ENCODE results near the gene LILRB4. TPM values are rescaled to one million over a fixed set of nuclear protein-coding genes. Genes with fewer than 3 reads are reported as not detected.
A peak's percentile ranks its signal among the peaks of the same experiment; 100 is the strongest.
"Not testable (repeated sequence)": the region's sequence is repeated elsewhere in the genome, so short reads cannot be mapped to it uniquely, and the experiment has no call there.

The LILRB4 gene
- total and polyA plus RNA-seq, 9 of the 15 experiments (the other 6 are each of a cell fraction or from before 2014, with no cell fraction given) = not detected

DNA sequence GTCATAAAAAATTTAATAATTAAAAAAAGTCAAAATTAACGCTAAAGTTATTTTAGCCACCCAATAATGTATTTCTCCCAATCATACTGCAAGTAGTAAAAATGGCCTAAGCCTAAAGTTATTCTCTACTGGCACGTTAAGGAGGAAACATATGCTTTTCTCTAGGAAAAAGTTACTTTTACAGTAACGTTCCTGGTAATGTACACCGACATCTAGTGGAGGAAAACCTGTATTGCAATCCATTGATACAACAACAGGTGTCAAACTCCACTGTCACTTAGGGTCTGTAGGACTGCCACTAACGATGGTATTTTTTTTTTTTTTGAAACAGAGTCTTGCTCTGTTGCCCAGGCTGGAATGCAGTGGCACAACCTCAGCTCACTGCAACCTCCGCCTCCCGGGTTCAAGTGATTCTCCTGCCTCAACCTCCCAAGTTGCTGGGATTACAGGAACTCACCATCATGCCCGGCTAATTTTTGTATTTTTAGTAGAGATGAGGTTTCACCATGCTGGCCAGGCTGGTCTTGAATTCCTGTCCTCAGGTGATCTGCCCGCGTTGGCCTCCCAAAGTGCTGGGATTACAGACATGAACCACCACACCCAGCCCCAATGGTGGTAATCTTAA lies 13.5 kb downstream of the LILRB4 start:
- H3K27ac ChIP-seq (ENCODE audit: extremely low read depth, low read depth, low read length); H3K9me1 ChIP-seq (ENCODE audit: control insufficient read depth, insufficient read depth, low read length); POLR2A ChIA-PET; BruUV-seq (replicated peaks); H3K4me1 ChIP-seq (replicated peaks in 1 of 2; ENCODE audit: control insufficient read depth in 2 of 2, insufficient read depth in 2 of 2, low read length in 2 of 2); H4K20me1 ChIP-seq (replicated peaks; ENCODE audit: control insufficient read depth, insufficient read depth, low read length); H3K79me2 ChIP-seq (ENCODE audit: control insufficient read depth, insufficient read depth, low read length); H3K4me3 ChIP-seq; H3K36me3 ChIP-seq (ENCODE audit: control insufficient read depth, insufficient read depth, low read length); H3K9ac ChIP-seq (ENCODE audit: insufficient read depth in 1 of 2, low read depth in 2 of 2, low read length in 2 of 2); H3K9me3 ChIP-seq (replicated peaks; ENCODE audit: control insufficient read depth, insufficient read depth, low read depth, low read length); H3K4me2 ChIP-seq (ENCODE audit: insufficient read depth, low read length); H2AFZ ChIP-seq (ENCODE audit: low read depth, low read length): not testable (repeated sequence)
- CTCF ChIA-PET (ENCODE audit: low intra/inter-chr PET ratio) = interaction anchor here (0.6 to 1.2 kb wide), 7 partner anchors 13 to 1066 kb away, joined by 3 to 8 read pairs (median 4); no protein-coding TSS in a partner anchor
- DNase-seq (ENCODE audit: extremely low read depth in 1 of 4, low spot score in 3 of 4) (peak; percentile 56 to 65 (median 58)), FAIRE-seq (peak; percentile 46), ATAC-seq (peak; percentile 81)
- H3K27me3 ChIP-seq (ENCODE audit: control insufficient read depth in 2 of 2, insufficient read depth in 2 of 2, low read length in 2 of 2) = peaks cover 2 to 10% of the 10 kb centered on the region in 2 experiments; a peak in 4 of 5 replicates
- in situ Hi-C loops (cut with MboI) = loop anchor here (10.0 kb wide), 1 partner anchor 192 kb away; no protein-coding TSS in a partner anchor
- intact Hi-C loops (cut with micrococcal nuclease) = loop anchor here (2.0 to 10.0 kb wide), 2 partner anchors 196 to 208 kb away; no protein-coding TSS in a partner anchor
- WGBS (ENCODE audit: insufficient coverage, low coverage, missing lambda C conversion rate) = 7% methylated on average over 10 of the region's 10 CpGs
- TF ChIP-seq TBP (optimal IDR thresholded peaks at IDR 0.05; ENCODE audit: low read depth, low read length) (peak; percentile 89), RAD21 (CRISPR knock-in tag; conservative IDR thresholded peaks at IDR 0.05 in 1 of 2, IDR thresholded peaks at IDR 0.05 in 1 of 2) (peak; percentile 75 to 83), DEAF1 (CRISPR knock-in tag; IDR thresholded peaks at IDR 0.05) (peak; percentile 40; the same call in 1 of the 2 replicates), PKNOX1 (IDR thresholded peaks at IDR 0.05) (0 out of 2 replicates have a peak, but pooled peaks have one; percentile 6), SMC3 (conservative IDR thresholded peaks at IDR 0.05; ENCODE audit: insufficient read depth, low read depth, low read length) (peak; percentile 21; the same call in 1 of the 2 replicates), POLR2A (conservative IDR thresholded peaks at IDR 0.05) (peak; percentile 39; the same call in 1 of the 2 replicates)
- TF ChIP-seq, protein P1, sequence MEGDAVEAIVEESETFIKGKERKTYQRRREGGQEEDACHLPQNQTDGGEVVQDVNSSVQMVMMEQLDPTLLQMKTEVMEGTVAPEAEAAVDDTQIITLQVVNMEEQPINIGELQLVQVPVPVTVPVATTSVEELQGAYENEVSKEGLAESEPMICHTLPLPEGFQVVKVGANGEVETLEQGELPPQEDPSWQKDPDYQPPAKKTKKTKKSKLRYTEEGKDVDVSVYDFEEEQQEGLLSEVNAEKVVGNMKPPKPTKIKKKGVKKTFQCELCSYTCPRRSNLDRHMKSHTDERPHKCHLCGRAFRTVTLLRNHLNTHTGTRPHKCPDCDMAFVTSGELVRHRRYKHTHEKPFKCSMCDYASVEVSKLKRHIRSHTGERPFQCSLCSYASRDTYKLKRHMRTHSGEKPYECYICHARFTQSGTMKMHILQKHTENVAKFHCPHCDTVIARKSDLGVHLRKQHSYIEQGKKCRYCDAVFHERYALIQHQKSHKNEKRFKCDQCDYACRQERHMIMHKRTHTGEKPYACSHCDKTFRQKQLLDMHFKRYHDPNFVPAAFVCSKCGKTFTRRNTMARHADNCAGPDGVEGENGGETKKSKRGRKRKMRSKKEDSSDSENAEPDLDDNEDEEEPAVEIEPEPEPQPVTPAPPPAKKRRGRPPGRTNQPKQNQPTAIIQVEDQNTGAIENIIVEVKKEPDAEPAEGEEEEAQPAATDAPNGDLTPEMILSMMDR (IDR thresholded peaks at IDR 0.05 in 2 of 3, conservative IDR thresholded peaks at IDR 0.05 in 1 of 3; ENCODE audit: insufficient read depth in 2 of 3, low read depth in 1 of 3, low read length in 3 of 3) = peak; percentile 59 to 76 (median 66); a peak in 5 of 6 replicates

All from K562 (cell line).